CD14-positive monocyte (primary cell): ENCODE results near the gene TPRG1L. TPM values are rescaled to one million over a fixed set of nuclear protein-coding genes. Genes with fewer than 3 reads are reported as not detected.

Source experiments
- DNase-seq, 3 donors: peaks; one replicate each; pipeline ENCODE4 v3.0.0-alpha.2; 2011 to 2022
- H2AFZ ChIP-seq: 2 replicates; pipeline ENCODE4 v1.6.0; 2012; ENCODE audit warnings: mild to moderate bottlenecking, low read depth, low read length, inconsistent platforms; ENCODE audit not compliant: insufficient read depth, poor library complexity, severe bottlenecking
- H3K27ac ChIP-seq, 2 donors: 1 replicate in 1 of 2; 2 replicates in 1 of 2; pipeline ENCODE4 v1.5.1; 2012 to 2013; ENCODE audit warnings: low read length in 2 of 2, control low read depth in 1 of 2, inconsistent platforms in 1 of 2, low read depth in 1 of 2, mild to moderate bottlenecking in 1 of 2
- H3K27me3 ChIP-seq, 2 donors: one replicate each; pipeline versions ENCODE4 v1.6.0 to v1.6.1; 2011 to 2013; ENCODE audit warnings: low read length in 2 of 2; ENCODE audit not compliant: control insufficient read depth in 2 of 2, insufficient read depth in 2 of 2
- H3K36me3 ChIP-seq, 2 donors: replicated peaks in 1 of 2; 1 replicate in 1 of 2; 2 replicates in 1 of 2; pipeline versions ENCODE4 v1.5.1 to v1.6.1; 2012 to 2013; ENCODE audit warnings: low read length in 2 of 2, control low read depth in 1 of 2, inconsistent platforms in 1 of 2, mild to moderate bottlenecking in 1 of 2; ENCODE audit not compliant: insufficient read depth in 2 of 2, control insufficient read depth in 1 of 2
- H3K4me1 ChIP-seq, 2 donors: 1 replicate in 1 of 2; 2 replicates in 1 of 2; pipeline versions ENCODE4 v1.5.1 to v1.6.1; 2012 to 2013; ENCODE audit warnings: low read length in 2 of 2, control low read depth in 1 of 2, inconsistent platforms in 1 of 2, mild to moderate bottlenecking in 1 of 2, moderate library complexity in 1 of 2; ENCODE audit not compliant: insufficient read depth in 2 of 2, control insufficient read depth in 1 of 2
- H3K4me2 ChIP-seq: replicated peaks from 2 replicates; pipeline ENCODE3; 2012; ENCODE audit warnings: low read length, moderate library complexity, mild to moderate bottlenecking; ENCODE audit not compliant: poor library complexity, severe bottlenecking; ENCODE audit errors: extremely low read depth
- H3K4me3 ChIP-seq, 3 experiments: fragments of 200-600 bp in 1 of 3; sonication (generic) in 1 of 3; replicated peaks in 1 of 3; 1 replicate in 2 of 3; 2 replicates in 1 of 3; pipeline ENCODE4 v1.5.1; 2011 to 2013; ENCODE audit warnings: low read length in 3 of 3, mild to moderate bottlenecking in 3 of 3, control low read depth in 2 of 3, low read depth in 2 of 3, inconsistent platforms in 1 of 3, moderate library complexity in 1 of 3
- H3K79me2 ChIP-seq: 2 replicates; pipeline ENCODE4 v1.6.0; 2012; ENCODE audit warnings: mild to moderate bottlenecking, control low read depth, inconsistent platforms, low read length, moderate library complexity; ENCODE audit not compliant: insufficient read depth
- H3K9ac ChIP-seq: 2 replicates; pipeline ENCODE4 v1.6.0; 2017; ENCODE audit warnings: low read length, mild to moderate bottlenecking; ENCODE audit not compliant: insufficient read depth, poor library complexity, severe bottlenecking
- H3K9me3 ChIP-seq, 2 donors: replicated peaks in 1 of 2; 1 replicate in 1 of 2; 2 replicates in 1 of 2; pipeline versions ENCODE4 v1.5.1 to v1.6.1; 2012 to 2013; ENCODE audit warnings: low read length in 2 of 2, control low read depth in 1 of 2; ENCODE audit not compliant: control insufficient read depth in 1 of 2, insufficient read depth in 1 of 2
- H4K20me1 ChIP-seq: 2 replicates; pipeline ENCODE4 v1.6.0; 2012; ENCODE audit warnings: mild to moderate bottlenecking, low read length, control low read depth, moderate library complexity; ENCODE audit not compliant: insufficient read depth
- H3K27ac Mint-ChIP-seq, 7 donors: one replicate each; pipeline ENCODE4 v1.8.0; 2020; ENCODE audit warnings: mild to moderate bottlenecking in 7 of 7, mixed read lengths in 7 of 7, moderate library complexity in 6 of 7, inconsistent platforms in 2 of 7
- H3K27me3 Mint-ChIP-seq, 3 donors: one replicate each; pipeline ENCODE4 v1.8.0; 2021 to 2022; ENCODE audit warnings: low read depth in 3 of 3, mild to moderate bottlenecking in 3 of 3, mixed read lengths in 3 of 3, moderate library complexity in 3 of 3, inconsistent platforms in 1 of 3
- H3K36me3 Mint-ChIP-seq, 2 donors: one replicate each; pipeline ENCODE4 v1.8.0; 2020; ENCODE audit warnings: mixed read lengths in 2 of 2, inconsistent platforms in 1 of 2, mild to moderate bottlenecking in 1 of 2
- H3K4me1 Mint-ChIP-seq: one replicate; pipeline ENCODE4 v1.8.0; 2020; ENCODE audit warnings: mild to moderate bottlenecking, mixed read lengths
- H3K4me3 Mint-ChIP-seq, 2 donors: one replicate each; pipeline ENCODE4 v1.8.0; 2020; ENCODE audit warnings: mild to moderate bottlenecking in 2 of 2, mixed read lengths in 2 of 2, moderate library complexity in 1 of 2
- H3K9me3 Mint-ChIP-seq, 7 donors: one replicate each; pipeline ENCODE4 v1.8.0; 2020 to 2022; ENCODE audit warnings: mixed read lengths in 7 of 7, mild to moderate bottlenecking in 6 of 7, moderate library complexity in 6 of 7, inconsistent platforms in 2 of 7
- CTCF ChIP-seq: fragments of 200-600 bp; IDR thresholded peaks from one replicate; pipeline ENCODE4 v1.8.0; 2022; ENCODE audit warnings: antibody characterized with exemption, mild to moderate bottlenecking
- WGBS: methylation state at CpG from one replicate; pipeline ENCODE4 v1.1.5; 2013; ENCODE audit warnings: missing lambda C conversion rate; ENCODE audit not compliant: insufficient coverage; 5-methylcytosine and 5-hydroxymethylcytosine counted together
- intact Hi-C, 2 donors: fragments of 100-400 bp; cut with micrococcal nuclease; formaldehyde crosslinking; loops; one replicate each; pipeline versions ENCODE4 v1.15.0 to v1.15.1; 2023
- polyA plus RNA-seq, 3 donors: library from polyadenylated mRNA; depleted of rRNA in 1 of 3; unstranded in 2 of 3; stranded (reverse) in 1 of 3; fragments of 300-500 nt in 2 of 3; fragments of >200 nt in 1 of 3; fragmentation: Illumina TruSeq in 2 of 3; gene quantifications; 1 replicate in 2 of 3; 2 replicates in 1 of 3; pipeline ENCODE4 v1.2.3, GENCODE V29; 2012 to 2021

TPRG1L gene
- polyA plus RNA-seq, 3 donors: 16.1 to 19.7 (median 18.5) TPM

- peak overlapping the region; percentile 67 for H2AFZ ChIP-seq
- Mint-ChIP-seq H3K4me3 (peak overlapping the region in 1 of 2 donors; percentile 82), H3K9me3 (peaks cover 0 to 1% (median 0%) of the 10 kb centered on the region in 7 donors), H3K27me3 (peaks cover 17 to 33% (median 24%) of the 10 kb centered on the region in 3 donors), H3K4me1 (peaks cover 28% of the 10 kb centered on the region), H3K36me3 (no peaks in the 10 kb centered on the region), H3K27ac (peak overlapping the region in 1 of 7 donors; percentile 63)
- intact Hi-C loops: no loop called here
- no peaks in the 10 kb centered on the region for H3K79me2 ChIP-seq
- H3K4me3 ChIP-seq: peak overlapping the region in 1 of 3 experiments; percentile 73
- no peaks in the 10 kb centered on the region for H4K20me1 ChIP-seq
- no peak overlapping the region for H3K27ac ChIP-seq
- no peak for TF ChIP-seq CTCF
- WGBS: 43% methylated on average over 20 of the region's 24 CpGs
- H3K9me3 ChIP-seq: no peaks in the 10 kb centered on the region
- peak overlapping the region; percentile 81 for H3K4me2 ChIP-seq
- no peak for DNase-seq
- peaks cover 24 to 33% of the 10 kb centered on the region in 2 donors for H3K4me1 ChIP-seq
- no peak overlapping the region for H3K9ac ChIP-seq
- H3K36me3 ChIP-seq: no peaks in the 10 kb centered on the region
- H3K27me3 ChIP-seq: peaks cover 0 to 19% of the 10 kb centered on the region in 2 donors
Measured at GRCh38 chr1:3609769-3610526, 14.9 kb upstream of the TPRG1L start.

- Histone ChIP-seq H3K27ac (no peak overlapping the region), H3K36me3 (no peaks in the 10 kb centered on the region), H3K4me2 (peak overlapping the region; percentile 81), H3K27me3 (peaks cover 0 to 19% of the 10 kb centered on the region in 2 donors), H3K4me1 (peaks cover 24 to 33% of the 10 kb centered on the region in 2 donors), H3K9me3 (no peaks in the 10 kb centered on the region), H3K79me2 (no peaks in the 10 kb centered on the region), H3K9ac (peak overlapping the region; percentile 49), H2AFZ (peak overlapping the region; percentile 67), H3K4me3 (peak overlapping the region in 2 of 3 experiments; percentile 26 to 73), H4K20me1 (no peaks in the 10 kb centered on the region)
- intact Hi-C loops: no loop called here
- Mint-ChIP-seq H3K4me1 (peaks cover 28% of the 10 kb centered on the region), H3K9me3 (peaks cover 0 to 1% (median 0%) of the 10 kb centered on the region in 7 donors), H3K27me3 (peaks cover 17 to 34% (median 24%) of the 10 kb centered on the region in 3 donors), H3K4me3 (peak overlapping the region; percentile 74 to 82), H3K27ac (peak overlapping the region in 1 of 7 donors; percentile 63), H3K36me3 (no peaks in the 10 kb centered on the region)
- no peak for TF ChIP-seq CTCF
- 0% methylated on average over 18 of the region's 27 CpGs for WGBS
- no peak for DNase-seq
Measured at GRCh38 chr1:3610527-3611169, 14.2 kb upstream of the TPRG1L start.
